Upper lobe of left lung (tissue), 4 donors: Measurements from ENCODE around the gene TXN2.

Experiments
- EP300 ChIP-seq, 4 donors: sonication (generic); formaldehyde crosslinking; IDR thresholded peaks; one replicate each; pipeline ENCODE4 v1.5.1; 2017; ENCODE audit warnings: antibody characterized with exemption in 4 of 4, control low read depth in 2 of 4
- POLR2A ChIP-seq, 4 donors: fragments of 450-650 bp; IDR thresholded peaks; one replicate each; pipeline ENCODE4 v1.5.1; 2016 to 2017; ENCODE audit warnings: antibody characterized with exemption in 4 of 4, mild to moderate bottlenecking in 2 of 4
- POLR2AphosphoS5 ChIP-seq, 2 donors: sonication (generic); formaldehyde crosslinking; IDR thresholded peaks; one replicate each; pipeline ENCODE4 v1.5.1; 2017; ENCODE audit warnings: antibody characterized with exemption in 2 of 2
- TF ChIP-seq, protein P1 (sequence below), 6 experiments: fragments of 450-650 bp in 4 of 6; fragments of 200-600 bp in 2 of 6; sonication (generic) in 2 of 6; IDR thresholded peaks; one replicate each; pipeline ENCODE4 v1.5.1; 2016 to 2019; ENCODE audit warnings: antibody characterized with exemption in 6 of 6

GRCh38 chr22:36469094-36469710 is 12.2 kb downstream of the TXN2 start:
- no peak for TF ChIP-seq POLR2AphosphoS5 (IDR thresholded peaks at IDR 0.05)
- TF ChIP-seq, protein P1, sequence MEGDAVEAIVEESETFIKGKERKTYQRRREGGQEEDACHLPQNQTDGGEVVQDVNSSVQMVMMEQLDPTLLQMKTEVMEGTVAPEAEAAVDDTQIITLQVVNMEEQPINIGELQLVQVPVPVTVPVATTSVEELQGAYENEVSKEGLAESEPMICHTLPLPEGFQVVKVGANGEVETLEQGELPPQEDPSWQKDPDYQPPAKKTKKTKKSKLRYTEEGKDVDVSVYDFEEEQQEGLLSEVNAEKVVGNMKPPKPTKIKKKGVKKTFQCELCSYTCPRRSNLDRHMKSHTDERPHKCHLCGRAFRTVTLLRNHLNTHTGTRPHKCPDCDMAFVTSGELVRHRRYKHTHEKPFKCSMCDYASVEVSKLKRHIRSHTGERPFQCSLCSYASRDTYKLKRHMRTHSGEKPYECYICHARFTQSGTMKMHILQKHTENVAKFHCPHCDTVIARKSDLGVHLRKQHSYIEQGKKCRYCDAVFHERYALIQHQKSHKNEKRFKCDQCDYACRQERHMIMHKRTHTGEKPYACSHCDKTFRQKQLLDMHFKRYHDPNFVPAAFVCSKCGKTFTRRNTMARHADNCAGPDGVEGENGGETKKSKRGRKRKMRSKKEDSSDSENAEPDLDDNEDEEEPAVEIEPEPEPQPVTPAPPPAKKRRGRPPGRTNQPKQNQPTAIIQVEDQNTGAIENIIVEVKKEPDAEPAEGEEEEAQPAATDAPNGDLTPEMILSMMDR (IDR thresholded peaks at IDR 0.05), result no peak
- TF ChIP-seq POLR2A (IDR thresholded peaks at IDR 0.05), result no peak
- no peak for TF ChIP-seq EP300 (IDR thresholded peaks at IDR 0.05)
